SU-DHL-6 (cell line): ENCODE results near the gene PHACTR1.

Experiments
- H2AFZ ChIP-seq: fragments of 200-600 bp; sonication (generic); 2 replicates; pipeline ENCODE4 v1.6.1; 2014; ENCODE audit warnings: low read depth, mild to moderate bottlenecking, moderate library complexity, mixed read lengths, antibody characterized with exemption, low read length; ENCODE audit not compliant: severe bottlenecking
- H3F3A ChIP-seq: fragments of 200-600 bp; shearing (Covaris generic); 2 replicates; pipeline ENCODE4 v1.6.0; 2016; ENCODE audit warnings: antibody characterized with exemption, mild to moderate bottlenecking; ENCODE audit not compliant: insufficient read depth
- H3K27ac ChIP-seq: fragments of 200-600 bp; sonication (generic); 2 replicates; pipeline ENCODE4 v1.5.1; 2016; ENCODE audit warnings: low read depth, mild to moderate bottlenecking, low read length, moderate library complexity, mixed read lengths
- H3K27me3 ChIP-seq: fragments of 200-600 bp; sonication (generic), shearing (Covaris generic); 2 replicates; pipeline ENCODE4 v1.6.0; 2014; ENCODE audit warnings: mild to moderate bottlenecking, low read length
- H3K36me3 ChIP-seq: fragments of 200-600 bp; sonication (generic); 2 replicates; pipeline ENCODE4 v1.6.1; 2014; ENCODE audit warnings: mild to moderate bottlenecking, low read length, mixed read lengths
- H3K4me2 ChIP-seq: fragments of 300-600, 200-600 bp; shearing (Covaris generic), sonication (generic); 2 replicates; pipeline ENCODE4 v1.6.0; 2014; ENCODE audit warnings: low read length, low read depth, mild to moderate bottlenecking; ENCODE audit not compliant: poor library complexity, severe bottlenecking
- H3K4me3 ChIP-seq: fragments of 200-600 bp; sonication (generic); 2 replicates; pipeline ENCODE4 v1.5.1; 2014; ENCODE audit warnings: antibody characterized with exemption, low read length, mild to moderate bottlenecking, mixed read lengths; ENCODE audit not compliant: insufficient read depth, poor library complexity, severe bottlenecking
- H3K79me2 ChIP-seq: fragments of 200-600 bp; sonication (generic); 2 replicates; pipeline ENCODE4 v1.6.1; 2014; ENCODE audit warnings: mild to moderate bottlenecking, low read length, moderate library complexity; ENCODE audit not compliant: insufficient read depth
- H3K9ac ChIP-seq: fragments of 200-600 bp; sonication (generic); 2 replicates; pipeline ENCODE4 v1.7.0; 2014; ENCODE audit warnings: mild to moderate bottlenecking, low read length
- H3K9me2 ChIP-seq: fragments of 200-600 bp; sonication (generic); replicated peaks from 2 replicates; pipeline ENCODE4 v1.6.1; 2014; ENCODE audit warnings: low read length; ENCODE audit not compliant: insufficient read depth
- H3K9me3 ChIP-seq: fragments of 200-600 bp; sonication (generic); 2 replicates; pipeline ENCODE4 v1.6.1; 2014; ENCODE audit warnings: low read length, mixed read lengths; ENCODE audit not compliant: insufficient read depth
- H4K20me1 ChIP-seq: fragments of 200-600 bp; sonication (generic); 2 replicates; pipeline ENCODE4 v1.6.1; 2014; ENCODE audit warnings: low read depth, mild to moderate bottlenecking, antibody characterized with exemption, low read length, moderate library complexity, mixed read lengths
- EZH2phosphoT487 ChIP-seq: fragments of 200-600 bp; sonication (generic), shearing (Covaris generic); conservative IDR thresholded peaks from 2 replicates; pipeline ENCODE4 v1.6.1; 2018; ENCODE audit warnings: mild to moderate bottlenecking, antibody characterized with exemption, low read length, moderate library complexity, mixed read lengths
- TF ChIP-seq, protein P1 (sequence below): fragments of 200-600 bp; sonication (generic); IDR thresholded peaks from one replicate; pipeline ENCODE4 v1.5.1; 2017; ENCODE audit warnings: antibody characterized with exemption, mild to moderate bottlenecking, low read length, moderate library complexity; ENCODE audit not compliant: insufficient read depth, poor library complexity, severe bottlenecking

The PHACTR1 gene

DNA sequence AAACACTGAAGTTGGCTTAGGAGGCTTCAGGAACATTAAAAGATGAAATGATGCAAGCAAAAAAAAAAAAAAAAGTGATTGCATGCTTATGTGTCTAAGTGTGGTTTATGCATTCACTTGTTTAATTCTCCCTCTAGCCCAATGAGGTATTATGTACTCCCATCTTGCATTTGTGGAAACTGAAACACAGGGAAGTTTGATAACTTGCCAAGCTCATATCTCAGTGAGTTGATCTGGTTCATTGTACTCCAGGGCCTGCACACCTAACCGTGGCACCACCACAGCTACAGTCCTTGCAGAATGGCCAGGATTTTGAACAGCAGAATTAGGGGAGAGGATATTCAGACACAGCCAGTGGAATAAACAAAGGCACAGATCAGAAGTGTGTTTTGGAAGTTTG, 360.6 kb downstream of the PHACTR1 start:
- no peak overlapping the region for H2AFZ ChIP-seq
- no peaks in the 10 kb centered on the region for H3K36me3 ChIP-seq
- no peak for TF ChIP-seq EZH2phosphoT487
- TF ChIP-seq, protein P1, sequence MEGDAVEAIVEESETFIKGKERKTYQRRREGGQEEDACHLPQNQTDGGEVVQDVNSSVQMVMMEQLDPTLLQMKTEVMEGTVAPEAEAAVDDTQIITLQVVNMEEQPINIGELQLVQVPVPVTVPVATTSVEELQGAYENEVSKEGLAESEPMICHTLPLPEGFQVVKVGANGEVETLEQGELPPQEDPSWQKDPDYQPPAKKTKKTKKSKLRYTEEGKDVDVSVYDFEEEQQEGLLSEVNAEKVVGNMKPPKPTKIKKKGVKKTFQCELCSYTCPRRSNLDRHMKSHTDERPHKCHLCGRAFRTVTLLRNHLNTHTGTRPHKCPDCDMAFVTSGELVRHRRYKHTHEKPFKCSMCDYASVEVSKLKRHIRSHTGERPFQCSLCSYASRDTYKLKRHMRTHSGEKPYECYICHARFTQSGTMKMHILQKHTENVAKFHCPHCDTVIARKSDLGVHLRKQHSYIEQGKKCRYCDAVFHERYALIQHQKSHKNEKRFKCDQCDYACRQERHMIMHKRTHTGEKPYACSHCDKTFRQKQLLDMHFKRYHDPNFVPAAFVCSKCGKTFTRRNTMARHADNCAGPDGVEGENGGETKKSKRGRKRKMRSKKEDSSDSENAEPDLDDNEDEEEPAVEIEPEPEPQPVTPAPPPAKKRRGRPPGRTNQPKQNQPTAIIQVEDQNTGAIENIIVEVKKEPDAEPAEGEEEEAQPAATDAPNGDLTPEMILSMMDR, result no peak
- no peaks in the 10 kb centered on the region for H3K9me3 ChIP-seq
- no peaks in the 10 kb centered on the region for H3K27me3 ChIP-seq
- H3K79me2 ChIP-seq, result no peaks in the 10 kb centered on the region
- no peak overlapping the region for H3K9ac ChIP-seq
- H4K20me1 ChIP-seq, result no peaks in the 10 kb centered on the region
- no peak overlapping the region for H3K27ac ChIP-seq
- H3K9me2 ChIP-seq, result no peaks in the 10 kb centered on the region
- no peak overlapping the region for H3K4me3 ChIP-seq
- H3F3A ChIP-seq, result no peaks in the 10 kb centered on the region
- H3K4me2 ChIP-seq, result no peak overlapping the region

DNA sequence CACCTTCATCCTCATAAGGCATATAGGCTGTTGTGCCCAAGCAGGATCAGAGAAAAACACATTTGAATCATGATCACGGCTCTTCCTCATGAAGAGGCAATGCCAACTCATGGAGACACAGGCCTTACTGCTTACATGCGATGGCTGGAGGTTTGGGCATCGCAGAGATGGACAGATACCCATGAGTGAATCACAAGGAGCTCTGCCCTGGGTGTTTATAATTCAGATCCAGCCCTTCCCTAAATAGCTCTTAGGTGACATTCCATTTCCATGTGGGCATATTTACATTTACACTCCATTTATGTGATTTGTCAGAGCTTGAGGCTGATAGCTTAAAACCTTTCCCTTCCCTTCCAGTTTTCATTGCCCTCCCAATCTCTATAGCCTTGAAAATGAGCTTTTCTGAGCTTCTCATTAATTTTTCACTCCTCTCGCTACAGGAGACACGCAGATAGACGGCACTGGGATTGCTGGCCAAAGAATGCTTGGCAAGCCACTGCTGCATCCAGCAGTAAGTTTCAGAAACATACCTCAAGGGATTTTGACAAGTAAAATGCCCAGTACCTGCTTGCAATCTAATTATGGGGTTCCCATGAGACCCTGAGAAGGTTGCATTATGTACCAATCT, 362.6 kb downstream of the PHACTR1 start:
- H3K4me3 ChIP-seq, result no peak overlapping the region

DNA sequence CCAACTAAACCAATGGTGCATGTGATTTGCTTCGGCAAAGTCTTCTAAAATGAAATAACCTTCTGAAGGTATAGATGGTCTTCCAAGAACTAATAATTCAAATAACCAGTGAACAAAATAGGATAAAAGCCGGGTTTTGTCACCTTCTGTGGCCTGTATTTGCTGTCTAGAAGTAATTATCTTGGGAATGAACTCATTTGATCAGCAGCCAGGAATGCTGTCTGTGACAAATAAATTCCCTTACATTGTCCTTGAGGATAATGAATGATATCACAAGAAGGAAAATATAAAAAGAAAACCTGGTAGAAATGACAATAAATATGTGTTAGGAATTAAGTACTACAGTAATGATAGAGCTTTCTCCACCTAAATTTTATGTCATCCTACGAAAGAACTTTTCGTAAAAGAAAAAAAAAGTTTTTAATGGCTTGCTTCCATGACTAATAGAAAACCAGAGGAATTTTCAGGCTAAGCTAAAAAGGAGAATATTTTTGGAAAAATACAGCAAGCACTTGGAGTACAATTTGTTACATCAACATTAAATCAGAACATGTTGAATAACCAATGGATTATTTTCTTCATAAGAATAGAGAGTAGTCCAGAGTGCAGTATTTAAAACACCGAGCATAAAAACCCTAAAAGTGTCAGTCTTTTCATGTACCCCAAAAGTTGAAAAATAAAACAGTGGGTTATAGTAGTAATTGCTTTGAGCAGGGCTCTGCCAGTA, 364.1 kb downstream of the PHACTR1 start:
- Histone ChIP-seq H3K9me2 (no peaks in the 10 kb centered on the region), H3K79me2 (no peaks in the 10 kb centered on the region), H3K27me3 (no peaks in the 10 kb centered on the region), H3K9ac (no peak overlapping the region), H3K4me3 (no peak overlapping the region), H3F3A (no peaks in the 10 kb centered on the region), H2AFZ (no peak overlapping the region), H4K20me1 (no peaks in the 10 kb centered on the region; the same call in 1 of the 2 replicates), H3K36me3 (no peaks in the 10 kb centered on the region), H3K27ac (no peak overlapping the region), H3K4me2 (no peak overlapping the region), H3K9me3 (no peaks in the 10 kb centered on the region)
- TF ChIP-seq EZH2phosphoT487, result no peak
- TF ChIP-seq, protein P1, result no peak

More for the DNA sequence above, 362.6 kb downstream of the PHACTR1 start:
- Histone ChIP-seq H3K9me3 (no peaks in the 10 kb centered on the region), H3K36me3 (no peaks in the 10 kb centered on the region), H3K27ac (no peak overlapping the region), H3K4me2 (no peak overlapping the region), H3K9ac (no peak overlapping the region), H3K9me2 (no peaks in the 10 kb centered on the region), H3K79me2 (no peaks in the 10 kb centered on the region), H3F3A (no peaks in the 10 kb centered on the region), H4K20me1 (no peaks in the 10 kb centered on the region), H2AFZ (no peak overlapping the region), H3K27me3 (no peaks in the 10 kb centered on the region)
- TF ChIP-seq, protein P1, result no peak
- no peak for TF ChIP-seq EZH2phosphoT487
